Gastrocnemius medialis (tissue), 4 donors: Measurements from ENCODE around the gene ASCC1. TPM values are rescaled to one million over a fixed set of nuclear protein-coding genes. Genes with fewer than 3 reads are reported as not detected.

Source experiments
- ATAC-seq, 2 donors: fragments of 150-250 bp; one replicate each; pipeline ENCODE4 v1.9.1; 2016
- DNase-seq, 2 donors: peaks; one replicate each; pipeline ENCODE4 v3.0.0-alpha.2; 2019
- H3K27ac ChIP-seq, 4 donors: fragments of 200-600 bp; sonication (generic); 1 replicate in 1 of 4; 2 replicates in 3 of 4; pipeline ENCODE4 v1.5.1; 2016 to 2018; ENCODE audit warnings: mild to moderate bottlenecking in 2 of 4, moderate library complexity in 1 of 4
- H3K27me3 ChIP-seq, 3 donors: fragments of 200-600 bp; sonication (generic) in 2 of 3; 1 replicate in 1 of 3; 2 replicates in 2 of 3; pipeline versions ENCODE4 v1.5.1 to v1.6.0; 2016 to 2019; ENCODE audit warnings: mild to moderate bottlenecking in 1 of 3, moderate library complexity in 1 of 3
- H3K36me3 ChIP-seq, 2 donors: fragments of 200-600 bp; sonication (generic) in 1 of 2; one replicate each; pipeline ENCODE4 v1.5.1; 2017 to 2018
- H3K4me1 ChIP-seq, 2 donors: fragments of 200-600 bp; sonication (generic) in 1 of 2; one replicate each; pipeline ENCODE4 v1.5.1; 2016 to 2017; ENCODE audit warnings: mild to moderate bottlenecking in 2 of 2
- H3K4me3 ChIP-seq, 4 donors: fragments of 200-600 bp; sonication (generic) in 3 of 4; 1 replicate in 1 of 4; 2 replicates in 3 of 4; pipeline ENCODE4 v1.5.1; 2016 to 2019; ENCODE audit warnings: mild to moderate bottlenecking in 2 of 4
- H3K9me3 ChIP-seq, 3 donors: fragments of 200-600 bp; sonication (generic) in 2 of 3; 1 replicate in 1 of 3; 2 replicates in 2 of 3; pipeline ENCODE4 v1.5.1; 2016 to 2019
- POLR2A ChIP-seq, 2 donors: fragments of 450-650 bp; IDR thresholded peaks; one replicate each; pipeline ENCODE4 v1.6.1; 2017; ENCODE audit warnings: antibody characterized with exemption in 2 of 2, mild to moderate bottlenecking in 2 of 2, moderate library complexity in 2 of 2
- in situ Hi-C, 4 donors: fragments of 200-750 bp; cut with MboI; loops; one replicate each; pipeline versions ENCODE4 v1.15.0 to v1.8.0; 2017; ENCODE audit warnings: low sequenced_read_pairs in 4 of 4
- intact Hi-C: fragments of 100-400 bp; cut with DNase I; formaldehyde crosslinking; loops from one replicate; pipeline ENCODE4 v1.15.1; 2023; ENCODE audit warnings: low total_unique reads
- total RNA-seq, 4 donors: library from RNA; depleted of rRNA; stranded (reverse); fragments of >200 nt; gene quantifications; one replicate each; pipeline versions ENCODE4 v1.1.0 to v1.2.3, GENCODE V29; 2016
- TF ChIP-seq, protein P1 (sequence below), 5 experiments: fragments of 450-650 bp in 3 of 5; fragments of 200-600 bp in 2 of 5; sonication (generic) in 2 of 5; IDR thresholded peaks in 4 of 5; conservative IDR thresholded peaks in 1 of 5; 1 replicate in 4 of 5; 2 replicates in 1 of 5; pipeline ENCODE4 v1.5.1; 2016 to 2019; ENCODE audit warnings: antibody characterized with exemption in 5 of 5, mild to moderate bottlenecking in 3 of 5, moderate library complexity in 3 of 5

ASCC1 gene
- total RNA-seq, 4 donors from 2014 or later: 26.1 to 31.1 (median 29.6) TPM

DNA sequence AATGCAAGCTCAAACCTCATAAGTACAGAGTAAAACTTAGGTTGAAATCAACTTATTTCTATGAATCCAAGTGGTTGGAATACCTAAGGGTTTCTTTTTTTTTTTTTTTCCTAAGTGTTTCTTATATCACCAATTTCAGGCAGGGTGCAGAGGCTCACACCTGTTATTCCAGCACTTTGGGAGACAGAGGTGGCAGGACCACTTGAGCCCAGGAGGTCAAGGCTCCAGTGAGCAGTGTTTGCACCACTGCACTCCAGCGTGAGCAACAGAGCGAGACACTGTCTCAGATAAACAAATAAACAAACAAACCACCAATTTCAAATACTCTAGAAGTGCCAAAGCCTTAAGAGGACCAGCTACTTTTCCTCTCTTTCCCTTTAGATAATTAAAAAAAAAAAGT, 88.5 kb downstream of the ASCC1 start:
- no peak for TF ChIP-seq POLR2A (IDR thresholded peaks at IDR 0.05)
- TF ChIP-seq, protein P1, sequence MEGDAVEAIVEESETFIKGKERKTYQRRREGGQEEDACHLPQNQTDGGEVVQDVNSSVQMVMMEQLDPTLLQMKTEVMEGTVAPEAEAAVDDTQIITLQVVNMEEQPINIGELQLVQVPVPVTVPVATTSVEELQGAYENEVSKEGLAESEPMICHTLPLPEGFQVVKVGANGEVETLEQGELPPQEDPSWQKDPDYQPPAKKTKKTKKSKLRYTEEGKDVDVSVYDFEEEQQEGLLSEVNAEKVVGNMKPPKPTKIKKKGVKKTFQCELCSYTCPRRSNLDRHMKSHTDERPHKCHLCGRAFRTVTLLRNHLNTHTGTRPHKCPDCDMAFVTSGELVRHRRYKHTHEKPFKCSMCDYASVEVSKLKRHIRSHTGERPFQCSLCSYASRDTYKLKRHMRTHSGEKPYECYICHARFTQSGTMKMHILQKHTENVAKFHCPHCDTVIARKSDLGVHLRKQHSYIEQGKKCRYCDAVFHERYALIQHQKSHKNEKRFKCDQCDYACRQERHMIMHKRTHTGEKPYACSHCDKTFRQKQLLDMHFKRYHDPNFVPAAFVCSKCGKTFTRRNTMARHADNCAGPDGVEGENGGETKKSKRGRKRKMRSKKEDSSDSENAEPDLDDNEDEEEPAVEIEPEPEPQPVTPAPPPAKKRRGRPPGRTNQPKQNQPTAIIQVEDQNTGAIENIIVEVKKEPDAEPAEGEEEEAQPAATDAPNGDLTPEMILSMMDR (IDR thresholded peaks at IDR 0.05 in 4 of 5, conservative IDR thresholded peaks at IDR 0.05 in 1 of 5): no peak
- intact Hi-C loops: loop anchor here (2.0 kb wide), 1 partner anchor 209 kb away; no protein-coding TSS in a partner anchor

DNA sequence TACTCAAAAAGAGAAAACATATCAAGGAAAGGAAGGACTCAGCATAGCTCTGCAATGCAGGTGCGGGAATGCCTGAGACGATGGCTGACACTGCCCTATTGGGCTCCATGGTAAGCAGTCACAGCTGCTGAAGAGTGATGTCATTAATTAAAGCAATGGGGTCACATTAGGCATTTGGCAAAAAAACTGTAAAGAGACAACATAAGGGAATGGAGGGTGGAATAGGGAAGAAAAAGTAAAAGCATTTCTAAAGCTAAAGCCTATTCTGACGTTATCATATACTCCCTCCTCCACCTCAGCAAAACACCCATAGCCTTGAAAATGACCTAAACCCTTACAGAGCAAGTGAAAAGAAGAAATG, 89.2 kb downstream of the ASCC1 start:
- Histone ChIP-seq H3K9me3 (no peaks in the 10 kb centered on the region), H3K4me1 (peaks cover 0 to 7% of the 10 kb centered on the region in 2 donors), H3K36me3 (no peaks in the 10 kb centered on the region), H3K27ac (no peak overlapping the region), H3K4me3 (no peak overlapping the region), H3K27me3 (no peaks in the 10 kb centered on the region)
- in situ Hi-C loops (loop anchor here in 1 of 4 donors (25.0 kb wide), 1 partner anchor 210 kb away; no protein-coding TSS in a partner anchor), intact Hi-C loops (loop anchor here (2.0 kb wide), 1 partner anchor 210 kb away; no protein-coding TSS in a partner anchor)
- ATAC-seq (no peak), DNase-seq (no peak)
- no peak for TF ChIP-seq POLR2A (IDR thresholded peaks at IDR 0.05)
- TF ChIP-seq, protein P1 (IDR thresholded peaks at IDR 0.05 in 4 of 5, conservative IDR thresholded peaks at IDR 0.05 in 1 of 5): no peak

More for the DNA sequence above, 88.5 kb downstream of the ASCC1 start:
- Histone ChIP-seq H3K9me3 (no peaks in the 10 kb centered on the region), H3K4me3 (no peak overlapping the region), H3K4me1 (peaks cover 4 to 7% of the 10 kb centered on the region in 2 donors), H3K27ac (no peak overlapping the region), H3K27me3 (no peaks in the 10 kb centered on the region), H3K36me3 (no peaks in the 10 kb centered on the region)
- in situ Hi-C loops: loop anchor here in 1 of 4 donors (25.0 kb wide), 1 partner anchor 210 kb away; no protein-coding TSS in a partner anchor
- DNase-seq: no peak
- ATAC-seq: no peak

DNA sequence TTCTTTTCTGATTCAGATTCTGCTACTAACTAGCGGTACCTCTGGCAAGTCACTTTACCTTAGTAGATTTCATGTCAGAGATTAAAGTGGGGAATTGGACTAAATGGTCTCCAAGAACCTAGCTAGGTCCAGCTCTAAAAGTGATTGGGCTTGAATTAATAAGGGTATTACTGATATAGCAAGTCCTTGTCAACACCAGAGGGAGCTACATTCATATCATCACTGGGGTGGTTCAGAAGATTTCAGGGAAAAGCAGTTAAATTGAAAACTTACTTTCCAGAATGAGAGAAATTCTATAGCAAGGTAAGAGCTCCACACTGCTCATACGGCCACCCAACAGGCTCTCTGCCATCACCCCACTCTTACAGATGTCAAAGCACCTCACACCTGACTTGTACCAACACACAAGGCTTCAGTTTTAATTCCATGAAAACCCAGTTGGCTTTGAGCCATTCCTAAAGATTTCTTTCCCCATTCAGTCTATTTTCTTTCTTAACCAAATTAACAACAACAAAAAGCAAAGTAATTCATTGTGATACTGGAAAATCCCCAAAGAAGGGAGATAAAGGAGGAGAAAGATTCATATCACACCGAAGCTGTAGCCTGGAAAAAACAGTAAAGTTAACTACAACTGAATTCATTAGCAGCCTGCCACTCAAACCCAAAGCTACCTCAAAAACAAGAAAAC, 89.7 kb downstream of the ASCC1 start:
- no peaks in the 10 kb centered on the region for H3K36me3 ChIP-seq
- ATAC-seq: peak in 1 of 2 donors; percentile 24
- H3K27me3 ChIP-seq: no peaks in the 10 kb centered on the region
- H3K27ac ChIP-seq: no peak overlapping the region
- in situ Hi-C loops: loop anchor here in 1 of 4 donors (25.0 kb wide), 1 partner anchor 211 kb away; no protein-coding TSS in a partner anchor
- peaks cover 0 to 7% of the 10 kb centered on the region in 2 donors for H3K4me1 ChIP-seq
- DNase-seq: no peak
- no peak overlapping the region for H3K4me3 ChIP-seq
- TF ChIP-seq POLR2A (IDR thresholded peaks at IDR 0.05): no peak
- TF ChIP-seq, protein P1 (IDR thresholded peaks at IDR 0.05 in 4 of 5, conservative IDR thresholded peaks at IDR 0.05 in 1 of 5): peak; percentile 28 to 47 (median 46)
- intact Hi-C loops: loop anchor here (2.0 kb wide), 1 partner anchor 210 kb away; no protein-coding TSS in a partner anchor
- no peaks in the 10 kb centered on the region for H3K9me3 ChIP-seq

DNA sequence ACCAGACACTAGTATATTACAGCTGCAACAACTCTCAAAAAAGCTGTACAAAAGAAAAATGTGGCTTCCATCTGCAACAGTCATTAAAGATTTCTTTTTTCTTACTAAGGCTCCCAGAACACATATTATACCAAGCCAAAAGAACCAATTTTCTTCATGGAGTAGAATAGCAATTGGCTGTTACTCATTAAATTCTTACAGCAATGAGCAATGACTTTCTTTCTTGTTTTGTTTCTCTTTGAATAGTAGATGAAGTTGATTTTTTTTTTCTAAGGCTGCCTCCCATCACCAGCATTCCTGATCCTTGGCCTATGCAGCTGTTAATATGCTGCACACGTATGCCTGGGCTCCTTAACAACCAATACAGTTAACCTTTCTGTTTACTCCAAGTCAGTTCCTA, 91.1 kb downstream of the ASCC1 start:
- ATAC-seq (no peak), DNase-seq (no peak)
- TF ChIP-seq POLR2A (IDR thresholded peaks at IDR 0.05): no peak
- TF ChIP-seq, protein P1 (IDR thresholded peaks at IDR 0.05 in 4 of 5, conservative IDR thresholded peaks at IDR 0.05 in 1 of 5): no peak
- Histone ChIP-seq H3K36me3 (no peaks in the 10 kb centered on the region), H3K27ac (no peak overlapping the region), H3K4me1 (peaks cover 0 to 7% of the 10 kb centered on the region in 2 donors), H3K9me3 (no peaks in the 10 kb centered on the region), H3K27me3 (no peaks in the 10 kb centered on the region), H3K4me3 (no peak overlapping the region)
- in situ Hi-C loops: loop anchor here in 1 of 4 donors (25.0 kb wide), 1 partner anchor 212 kb away; no protein-coding TSS in a partner anchor
- intact Hi-C loops: no loop called here
